ENCODE data around the gene BBX.
A peak's percentile ranks its signal among the peaks of the same experiment; 100 is the strongest.
"Not testable (repeated sequence)": the region's sequence is repeated elsewhere in the genome, so short reads cannot be mapped to it uniquely, and the experiment has no call there.

The BBX gene

GRCh38 chr3:107689355-107689754 lies 166.6 kb downstream of the BBX start:
- DNase-seq, result no peak

GRCh38 chr3:107690522-107691138 lies 167.9 kb downstream of the BBX start:
- DNase-seq, result peak; percentile 57

- not testable (repeated sequence) for DNase-seq
Observed at GRCh38 chr3:107691984-107692383, 169.2 kb downstream of the BBX start.

- not testable (repeated sequence) for DNase-seq
Observed at GRCh38 chr3:107697348-107697747, 174.6 kb downstream of the BBX start.

- DNase-seq, result not testable (repeated sequence)
Observed at GRCh38 chr3:107697855-107698254, 175.1 kb downstream of the BBX start.

GRCh38 chr3:107699682-107700081 lies 176.9 kb downstream of the BBX start:
- DNase-seq, result no peak

- DNase-seq, result no peak
Observed at GRCh38 chr3:107701299-107701698, 178.5 kb downstream of the BBX start.

- DNase-seq, result no peak
Observed at GRCh38 chr3:107704477-107704876, 181.7 kb downstream of the BBX start.

GRCh38 chr3:107705046-107705445 lies 182.3 kb downstream of the BBX start:
- no peak for DNase-seq

- no peak for DNase-seq
Observed at GRCh38 chr3:107710851-107711250, 188.1 kb downstream of the BBX start.

- DNase-seq, result no peak
Observed at GRCh38 chr3:107716734-107717133, 194.0 kb downstream of the BBX start.

- no peak for DNase-seq
Observed at GRCh38 chr3:107718547-107718946, 195.8 kb downstream of the BBX start.

- DNase-seq, result no peak
Observed at GRCh38 chr3:107727102-107727501, 204.3 kb downstream of the BBX start.

GRCh38 chr3:107729686-107730085 lies 206.9 kb downstream of the BBX start:
- DNase-seq, result no peak

GRCh38 chr3:107734317-107734716 lies 211.6 kb downstream of the BBX start:
- DNase-seq, result no peak

GRCh38 chr3:107737914-107738313 lies 215.2 kb downstream of the BBX start:
- no peak for DNase-seq

GRCh38 chr3:107738486-107739183 lies 215.9 kb downstream of the BBX start:
- no peak for DNase-seq

- no peak for DNase-seq
Observed at GRCh38 chr3:107739227-107739626, 216.5 kb downstream of the BBX start.

GRCh38 chr3:107740992-107741896 lies 218.5 kb downstream of the BBX start:
- DNase-seq, result peak; percentile 34

- DNase-seq, result no peak
Observed at GRCh38 chr3:107745354-107745753, 222.6 kb downstream of the BBX start.

- no peak for DNase-seq
Observed at GRCh38 chr3:107752202-107752990, 229.6 kb downstream of the BBX start.

- DNase-seq, result peak; percentile 32
Observed at GRCh38 chr3:107753494-107753893, 230.7 kb downstream of the BBX start.

GRCh38 chr3:107753976-107754375 lies 231.2 kb downstream of the BBX start:
- DNase-seq, result no peak
